Hepatic stellate cell (primary cell): Measurements from ENCODE around the gene TRIL.

Experiments used
- DNase-seq: peaks from one replicate; pipeline ENCODE4 v3.0.0; 2011; ENCODE audit warnings: low spot score

TRIL gene

GRCh38 chr7:28939844-28940544 is 18.1 kb downstream of the TRIL start:
- no peak for DNase-seq

- DNase-seq: no peak
These were observed 18.8 kb downstream of the TRIL start for GRCh38 chr7:28939367-28939766.

- DNase-seq: no peak
These were observed 20.5 kb downstream of the TRIL start for GRCh38 chr7:28937619-28938018.

DNA sequence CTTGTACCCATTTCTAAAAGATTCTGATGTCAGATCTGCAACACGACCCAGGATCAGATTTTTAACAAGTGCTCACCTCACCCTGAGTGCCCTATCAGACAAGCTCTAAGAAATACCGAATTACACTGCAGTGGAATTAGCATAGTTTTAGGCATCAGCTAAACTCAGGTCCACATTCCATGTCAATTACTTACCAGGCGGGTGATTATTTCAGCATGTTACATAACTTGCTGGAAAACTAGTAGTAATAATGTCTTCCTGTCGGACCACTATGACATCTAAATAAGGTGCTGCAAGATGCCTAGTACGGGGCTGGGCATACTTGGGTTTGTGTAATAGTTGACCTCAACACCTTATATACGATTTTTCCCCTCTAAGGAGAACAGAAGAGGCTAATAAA is 21.0 kb downstream of the TRIL start:
- DNase-seq: no peak

DNA sequence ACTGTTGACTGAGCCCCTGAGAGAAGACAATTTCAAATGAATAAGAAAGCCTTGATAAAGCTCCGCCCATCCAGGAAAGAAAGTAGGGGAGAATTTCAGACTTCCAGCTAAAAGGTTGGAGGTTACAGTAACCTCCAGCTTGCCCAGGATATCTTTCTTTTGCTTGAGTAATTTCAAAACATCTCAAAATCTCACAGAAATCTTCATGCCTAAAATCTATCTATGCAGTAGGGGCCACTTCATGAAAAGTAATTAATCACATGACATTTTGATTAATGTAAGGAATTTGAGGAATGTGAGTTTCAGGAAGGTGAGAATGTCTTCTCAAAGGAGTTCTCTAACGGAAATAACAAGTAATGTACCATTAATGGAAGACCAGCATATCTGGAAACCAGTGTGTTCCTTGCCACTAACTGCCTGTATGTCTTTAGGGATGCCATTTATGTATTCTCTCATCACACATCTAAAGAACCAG is 24.2 kb downstream of the TRIL start:
- no peak for DNase-seq

- no peak for DNase-seq
These were observed 26.6 kb downstream of the TRIL start for GRCh38 chr7:28931565-28931964.

GRCh38 chr7:28926871-28927597 is 31.1 kb downstream of the TRIL start:
- peak; percentile 60 for DNase-seq

DNA sequence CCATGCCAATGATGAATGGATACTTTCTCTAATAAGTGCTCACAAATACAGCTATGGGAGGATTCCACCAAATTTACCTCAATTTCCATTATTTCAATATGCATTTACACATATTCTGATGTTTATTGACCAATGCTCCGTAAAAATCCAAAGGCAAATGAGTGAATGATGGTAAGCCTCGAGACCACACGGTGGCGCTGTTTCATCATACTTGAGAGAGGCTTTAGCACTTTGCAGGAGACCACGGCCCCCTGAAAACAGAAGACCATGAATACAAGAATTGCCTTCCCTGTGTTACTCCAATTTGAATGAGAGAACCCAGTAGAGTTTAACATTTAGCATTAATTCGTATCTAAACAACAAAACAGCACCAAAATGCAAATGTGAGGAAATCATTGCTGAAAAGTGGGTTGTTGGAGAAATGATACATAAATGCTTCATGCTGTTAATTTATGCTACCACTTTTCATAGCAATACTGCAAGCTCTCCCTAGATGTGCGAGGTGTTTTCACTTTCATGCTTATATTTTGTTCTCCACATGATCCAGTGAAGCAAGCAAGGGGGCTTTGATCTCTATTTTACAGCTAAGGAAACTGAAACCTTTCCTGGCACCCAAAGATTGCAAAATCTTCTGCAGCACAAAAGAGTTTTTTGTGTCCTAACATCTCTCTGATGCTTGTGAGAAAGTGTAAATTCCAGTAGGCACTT is 35.4 kb downstream of the TRIL start:
- peak; percentile 26 for DNase-seq

DNA sequence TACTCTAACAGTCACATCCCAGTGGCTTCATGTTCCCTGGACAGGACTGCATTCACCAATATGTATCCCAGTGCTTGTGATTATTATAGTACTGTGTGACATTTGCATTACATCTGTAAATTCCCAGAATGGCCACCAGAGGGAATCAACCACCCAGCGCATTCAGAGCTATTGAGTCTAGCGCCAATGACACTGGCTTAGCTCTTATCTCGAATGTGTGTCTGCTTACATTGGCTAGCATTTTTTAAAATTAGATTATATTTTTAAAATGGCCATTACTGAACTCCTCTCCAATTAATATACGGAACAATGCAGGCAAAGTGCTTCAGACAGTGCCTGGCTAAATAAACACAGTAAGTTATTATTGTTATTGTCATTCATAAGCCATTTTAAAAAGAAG is 36.3 kb downstream of the TRIL start:
- peak; percentile 42 for DNase-seq

GRCh38 chr7:28920424-28920823 is 37.7 kb downstream of the TRIL start:
- no peak for DNase-seq

- DNase-seq: no peak
These were observed 38.6 kb downstream of the TRIL start for GRCh38 chr7:28919510-28919909.

GRCh38 chr7:28908775-28909174 is 49.4 kb downstream of the TRIL start:
- DNase-seq: no peak

- DNase-seq: no peak
These were observed 52.7 kb downstream of the TRIL start for GRCh38 chr7:28905464-28905863.

DNA sequence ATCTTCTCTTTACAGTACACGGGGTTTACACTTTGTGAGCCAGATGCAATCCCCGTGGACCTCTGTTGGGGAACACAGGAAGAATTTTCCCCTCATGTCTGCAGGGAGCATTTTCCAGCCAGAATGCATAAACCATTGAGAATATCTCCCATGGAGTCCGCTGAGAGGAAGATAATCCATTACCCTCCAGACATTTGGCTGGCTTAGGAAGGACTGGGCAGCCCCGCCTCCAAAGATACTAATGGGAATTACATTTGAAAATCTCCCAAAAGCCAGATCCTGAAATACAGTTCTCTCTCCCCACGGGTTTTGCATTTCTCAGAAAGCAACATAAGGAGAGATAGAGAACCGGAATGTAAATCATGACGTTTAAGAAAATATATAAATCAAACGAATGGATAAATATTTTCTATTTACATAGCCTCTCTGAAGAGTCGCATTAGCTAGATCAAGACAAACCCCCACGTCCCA is 53.5 kb downstream of the TRIL start:
- DNase-seq: no peak

- no peak for DNase-seq
These were observed 54.2 kb downstream of the TRIL start for GRCh38 chr7:28903730-28904577.
